ENCODE results near the gene ANAPC1.
"Not testable (repeated sequence)": the region's sequence is repeated elsewhere in the genome, so short reads cannot be mapped to it uniquely, and the experiment has no call there.

Gene ANAPC1

GRCh38 chr2:111912547-111912946, 28.6 kb upstream of the ANAPC1 start:
- no peak for TF ChIP-seq CTCF (conservative IDR thresholded peaks at IDR 0.05; ENCODE audit: low read depth)
- no peak for DNase-seq (ENCODE audit: low spot score)
- H3K27ac ChIP-seq: no peak overlapping the region
- ChIA-PET POLR2A (ENCODE audit: low non-redundant PET) (no interaction called here), CTCF (interaction anchor here (0.7 kb wide), 1 partner anchor 94 kb away, joined by 4 read pairs; no protein-coding TSS in a partner anchor)

GRCh38 chr2:111911295-111911977, 27.4 kb upstream of the ANAPC1 start:
- POLR2A ChIA-PET (ENCODE audit: low non-redundant PET); DNase-seq (ENCODE audit: low spot score); H3K27ac ChIP-seq; CTCF ChIA-PET: not testable (repeated sequence)

- ChIA-PET POLR2A (ENCODE audit: low non-redundant PET) (no interaction called here), CTCF (interaction anchor here (0.6 kb wide), 1 partner anchor 18 kb away, joined by 3 read pairs; no protein-coding TSS in a partner anchor)
- no peak for TF ChIP-seq CTCF (conservative IDR thresholded peaks at IDR 0.05; ENCODE audit: low read depth)
- H3K27ac ChIP-seq: no peak overlapping the region
- no peak for DNase-seq (ENCODE audit: low spot score)
These were observed 26.8 kb upstream of the ANAPC1 start for GRCh38 chr2:111910609-111911277.

- H3K27ac ChIP-seq; POLR2A ChIA-PET (ENCODE audit: low non-redundant PET); DNase-seq (ENCODE audit: low spot score): not testable (repeated sequence)
- CTCF ChIA-PET: interaction anchor here (0.6 kb wide), 1 partner anchor 18 kb away, joined by 3 read pairs; no protein-coding TSS in a partner anchor
These were observed 26.0 kb upstream of the ANAPC1 start for GRCh38 chr2:111909997-111910396.

GRCh38 chr2:111909079-111909478, 25.1 kb upstream of the ANAPC1 start:
- H3K27ac ChIP-seq: no peak overlapping the region
- ChIA-PET CTCF (no interaction called here), POLR2A (ENCODE audit: low non-redundant PET) (no interaction called here)
- DNase-seq (ENCODE audit: low spot score): no peak
- TF ChIP-seq CTCF (conservative IDR thresholded peaks at IDR 0.05; ENCODE audit: low read depth): no peak

GRCh38 chr2:111908578-111908977, 24.6 kb upstream of the ANAPC1 start:
- no peak overlapping the region for H3K27ac ChIP-seq
- DNase-seq (ENCODE audit: low spot score): no peak
- POLR2A ChIA-PET (ENCODE audit: low non-redundant PET): no interaction called here
- CTCF ChIA-PET: no interaction called here
- TF ChIP-seq CTCF (conservative IDR thresholded peaks at IDR 0.05; ENCODE audit: low read depth): no peak

GRCh38 chr2:111905990-111906735, 22.2 kb upstream of the ANAPC1 start:
- ChIA-PET CTCF (interaction anchor here (0.5 to 0.6 kb wide), 4 partner anchors 14 to 124 kb away, joined by 3 to 4 read pairs (median 3); no protein-coding TSS in a partner anchor), POLR2A (ENCODE audit: low non-redundant PET) (no interaction called here)
- no peak for DNase-seq (ENCODE audit: low spot score)
- H3K27ac ChIP-seq: no peak overlapping the region
- no peak for TF ChIP-seq CTCF (conservative IDR thresholded peaks at IDR 0.05; ENCODE audit: low read depth)

GRCh38 chr2:111905475-111905869, 21.5 kb upstream of the ANAPC1 start:
- DNase-seq (ENCODE audit: low spot score); H3K27ac ChIP-seq; POLR2A ChIA-PET (ENCODE audit: low non-redundant PET): not testable (repeated sequence)
- CTCF ChIA-PET: interaction anchor here (0.6 kb wide), 1 partner anchor 14 kb away, joined by 3 read pairs; no protein-coding TSS in a partner anchor
